ENCODE data around the gene P2RY14. TPM values are rescaled to one million over a fixed set of nuclear protein-coding genes. Genes with fewer than 3 reads are reported as not detected.
A peak's percentile ranks its signal among the peaks of the same experiment; 100 is the strongest.

Gene P2RY14
- total RNA-seq, 6 experiments from 2014 or later: not detected

- Mint-ChIP-seq H3K27me3 (ENCODE audit: insufficient read depth) (no peaks in the 10 kb centered on the region), H3K4me1 (ENCODE audit: low read depth) (peaks cover 10% of the 10 kb centered on the region), H3K4me3 (no peak overlapping the region), H3K36me3 (ENCODE audit: low read depth) (no peaks in the 10 kb centered on the region), H3K27ac (no peak overlapping the region), H3K9me3 (no peaks in the 10 kb centered on the region)
- TF ChIP-seq CTCF (IDR thresholded peaks at IDR 0.05): no peak
- no peak for DNase-seq
Measured at GRCh38 chr3:151197228-151197627, 81.1 kb downstream of the P2RY14 start.

- TF ChIP-seq CTCF (IDR thresholded peaks at IDR 0.05): no peak
- Mint-ChIP-seq H3K4me3 (no peak overlapping the region), H3K27me3 (ENCODE audit: insufficient read depth) (no peaks in the 10 kb centered on the region), H3K27ac (no peak overlapping the region), H3K36me3 (ENCODE audit: low read depth) (no peaks in the 10 kb centered on the region), H3K9me3 (no peaks in the 10 kb centered on the region), H3K4me1 (ENCODE audit: low read depth) (peaks cover 10% of the 10 kb centered on the region)
- no peak for DNase-seq
Measured at GRCh38 chr3:151196434-151196833, 81.9 kb downstream of the P2RY14 start.

GRCh38 chr3:151195826-151196225 is 82.5 kb downstream of the P2RY14 start:
- no peak overlapping the region for H3K27ac Mint-ChIP-seq
- H3K36me3 Mint-ChIP-seq (ENCODE audit: low read depth): no peaks in the 10 kb centered on the region
- no peaks in the 10 kb centered on the region for H3K9me3 Mint-ChIP-seq
- H3K27me3 Mint-ChIP-seq (ENCODE audit: insufficient read depth): peaks cover 3% of the 10 kb centered on the region; the same call in 1 of the 2 replicates
- H3K4me1 Mint-ChIP-seq (ENCODE audit: low read depth): peaks cover 10% of the 10 kb centered on the region
- DNase-seq: no peak
- no peak overlapping the region for H3K4me3 Mint-ChIP-seq
- no peak for TF ChIP-seq CTCF (IDR thresholded peaks at IDR 0.05)

- no peak for DNase-seq
- no peak overlapping the region for H3K27ac Mint-ChIP-seq
- no peak for TF ChIP-seq CTCF (IDR thresholded peaks at IDR 0.05)
- H3K36me3 Mint-ChIP-seq (ENCODE audit: low read depth): no peaks in the 10 kb centered on the region
- H3K9me3 Mint-ChIP-seq: no peaks in the 10 kb centered on the region
- H3K4me1 Mint-ChIP-seq (ENCODE audit: low read depth): no peaks in the 10 kb centered on the region; the same call in 1 of the 2 replicates
- no peak overlapping the region for H3K4me3 Mint-ChIP-seq
- H3K27me3 Mint-ChIP-seq (ENCODE audit: insufficient read depth): peaks cover 10% of the 10 kb centered on the region
Measured at GRCh38 chr3:151192545-151192944, 85.8 kb downstream of the P2RY14 start.

GRCh38 chr3:151191095-151191494 is 87.2 kb downstream of the P2RY14 start:
- Mint-ChIP-seq H3K27me3 (ENCODE audit: insufficient read depth) (peaks cover 10% of the 10 kb centered on the region), H3K27ac (no peak overlapping the region), H3K4me1 (ENCODE audit: low read depth) (no peaks in the 10 kb centered on the region; the same call in 1 of the 2 replicates), H3K4me3 (no peak overlapping the region), H3K9me3 (no peaks in the 10 kb centered on the region), H3K36me3 (ENCODE audit: low read depth) (no peaks in the 10 kb centered on the region)
- no peak for TF ChIP-seq CTCF (IDR thresholded peaks at IDR 0.05)
- no peak for DNase-seq

GRCh38 chr3:151183265-151183671 is 95.1 kb downstream of the P2RY14 start:
- H3K27me3 Mint-ChIP-seq (ENCODE audit: insufficient read depth): no peaks in the 10 kb centered on the region; the same call in 1 of the 2 replicates
- H3K9me3 Mint-ChIP-seq: no peaks in the 10 kb centered on the region
- no peaks in the 10 kb centered on the region for H3K36me3 Mint-ChIP-seq (ENCODE audit: low read depth)
- DNase-seq: no peak
- no peak overlapping the region for H3K27ac Mint-ChIP-seq
- no peak for TF ChIP-seq CTCF (IDR thresholded peaks at IDR 0.05)
- H3K4me3 Mint-ChIP-seq: peak overlapping the region; percentile 1; the same call in 1 of the 2 replicates
- peaks cover 6% of the 10 kb centered on the region; the same call in 1 of the 2 replicates for H3K4me1 Mint-ChIP-seq (ENCODE audit: low read depth)

All from HFFc6 (cell line).